Keratinocyte (primary cell): ENCODE measurements around the gene BORCS5. TPM values are rescaled to one million over a fixed set of nuclear protein-coding genes. Genes with fewer than 3 reads are reported as not detected.

Experiments
- DNase-seq: peaks from one replicate; pipeline ENCODE4 v3.0.0-alpha.2; 2011; ENCODE audit warnings: low read depth, missing footprints, low spot score
- FAIRE-seq: peaks from 2 replicates; lab custom pipeline; 2011; peaks lifted over from hg19 to GRCh38; lab: Jason Lieb, UNC
- H2AFZ ChIP-seq: 2 replicates; pipeline ENCODE4 v1.6.0; 2012; ENCODE audit warnings: low read length, control low read depth, inconsistent platforms; ENCODE audit not compliant: control insufficient read depth
- H3K27ac ChIP-seq: 2 replicates; pipeline ENCODE4 v1.5.1; 2011; ENCODE audit warnings: low read length; ENCODE audit not compliant: control insufficient read depth, insufficient read depth
- H3K27me3 ChIP-seq: 3 replicates; pipeline ENCODE4 v1.6.0; 2011; ENCODE audit warnings: low read length; ENCODE audit not compliant: control insufficient read depth, insufficient read depth; ENCODE audit errors: extremely low read depth
- H3K36me3 ChIP-seq, 2 experiments: 2 replicates in 1 of 2; 3 replicates in 1 of 2; pipeline ENCODE4 v1.5.1; 2011; ENCODE audit warnings: low read length in 2 of 2, mild to moderate bottlenecking in 1 of 2; ENCODE audit not compliant: control insufficient read depth in 2 of 2, insufficient read depth in 2 of 2; ENCODE audit errors: extremely low read depth in 1 of 2
- H3K4me1 ChIP-seq: 3 replicates; pipeline ENCODE4 v1.5.1; 2011; ENCODE audit warnings: low read length; ENCODE audit not compliant: control insufficient read depth, insufficient read depth; ENCODE audit errors: extremely low read depth
- H3K4me2 ChIP-seq: 3 replicates; pipeline ENCODE4 v1.6.0; 2011; ENCODE audit warnings: low read depth, low read length; ENCODE audit not compliant: control insufficient read depth, insufficient read depth; ENCODE audit errors: extremely low read depth
- H3K4me3 ChIP-seq, 3 experiments: fragments of 200-600 bp in 1 of 3; sonication (generic) in 1 of 3; 2 replicates in 2 of 3; 3 replicates in 1 of 3; pipeline ENCODE4 v1.5.1; 2011 to 2016; ENCODE audit warnings: low read length in 3 of 3, mild to moderate bottlenecking in 3 of 3, control low read depth in 2 of 3, inconsistent platforms in 1 of 3, low read depth in 1 of 3, mixed read lengths in 1 of 3, mixed run types in 1 of 3, moderate library complexity in 1 of 3; ENCODE audit not compliant: control insufficient read depth in 2 of 3, insufficient read depth in 2 of 3; ENCODE audit errors: extremely low read depth in 1 of 3
- H3K79me2 ChIP-seq: 2 replicates; pipeline ENCODE4 v1.6.0; 2012; ENCODE audit warnings: low read length; ENCODE audit not compliant: control insufficient read depth, insufficient read depth
- H3K9ac ChIP-seq: 3 replicates; pipeline ENCODE4 v1.6.0; 2011; ENCODE audit warnings: low read length; ENCODE audit not compliant: control insufficient read depth, insufficient read depth; ENCODE audit errors: extremely low read depth
- H3K9me1 ChIP-seq: 3 replicates; pipeline ENCODE4 v1.6.0; 2011; ENCODE audit warnings: low read length; ENCODE audit not compliant: control insufficient read depth, insufficient read depth; ENCODE audit errors: extremely low read depth
- H3K9me3 ChIP-seq: 2 replicates; pipeline ENCODE4 v1.5.1; 2012; ENCODE audit warnings: low read depth, low read length; ENCODE audit not compliant: control insufficient read depth
- H4K20me1 ChIP-seq: 3 replicates; pipeline ENCODE4 v1.6.0; 2011; ENCODE audit warnings: low read length; ENCODE audit not compliant: control insufficient read depth, insufficient read depth; ENCODE audit errors: extremely low read depth
- CTCF ChIP-seq, 3 experiments: IDR thresholded peaks in 1 of 3; conservative IDR thresholded peaks in 1 of 3; optimal IDR thresholded peaks in 1 of 3; 2 replicates in 2 of 3; 3 replicates in 1 of 3; pipeline versions ENCODE3 to v1.5.1; 2011; ENCODE audit warnings: low read length in 3 of 3, mild to moderate bottlenecking in 3 of 3, moderate library complexity in 2 of 3, control low read depth in 1 of 3, inconsistent platforms in 1 of 3; ENCODE audit not compliant: insufficient read depth in 2 of 3; ENCODE audit errors: extremely low read depth in 1 of 3
- EZH2 ChIP-seq: IDR thresholded peaks from one replicate; pipeline ENCODE4 v1.6.1; 2012; ENCODE audit warnings: inconsistent platforms, mild to moderate bottlenecking, low read length, moderate library complexity
- dilution Hi-C: fragments of 300-500 bp; cut with MboI; formaldehyde crosslinking; loops from one replicate; pipeline ENCODE4 v1.7.0; 2020; ENCODE audit warnings: low sequenced_read_pairs; ENCODE audit not compliant: extremely low pct_ligation_motif_present
- polyA plus RNA-seq, 5 experiments: library from polyadenylated mRNA; depleted of rRNA in 3 of 5; stranded (reverse) in 3 of 5; stranded (forward) in 1 of 5; unstranded in 1 of 5; fragments of >200 nt; gene quantifications; 1 replicate in 1 of 5; 2 replicates in 3 of 5; 3 replicates in 1 of 5; pipeline versions ENCODE4 v1.2.1 to v1.2.3, GENCODE V29; 2011 to 2012; ENCODE audit warnings: missing spikeins in 2 of 5, low read depth in 1 of 5, low replicate concordance in 1 of 5

The BORCS5 gene
- polyA plus RNA-seq, 1 donor (not counting 4 experiments of a cell fraction or from before 2014, with no cell fraction given): 5.4 TPM

DNA sequence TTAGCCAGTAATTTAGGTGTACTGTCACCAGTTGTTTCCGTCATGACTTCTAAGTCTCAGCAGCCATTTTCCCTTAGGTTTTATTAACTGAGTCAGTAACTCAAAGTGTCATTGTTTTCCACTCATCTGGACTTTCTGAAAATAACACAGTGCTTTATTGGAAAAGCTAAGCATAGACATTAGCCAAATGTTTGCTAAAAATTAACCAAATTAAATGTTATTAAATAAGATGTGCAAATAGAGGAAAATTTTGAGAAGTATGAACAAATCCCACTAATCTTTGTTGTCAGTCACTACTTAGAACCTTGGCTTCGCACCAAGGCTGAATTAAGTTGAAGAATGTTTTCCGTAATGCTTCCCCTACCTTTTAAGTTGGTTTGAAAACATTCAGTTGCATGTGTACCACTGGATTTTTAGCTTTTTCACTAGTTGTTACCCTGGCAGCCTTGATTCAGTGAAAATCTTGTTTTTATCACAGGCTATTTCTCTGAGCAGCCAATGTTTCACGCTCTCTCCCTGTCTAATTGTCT is 43.0 kb downstream of the BORCS5 start:
- Histone ChIP-seq H4K20me1 (no peaks in the 10 kb centered on the region), H3K79me2 (no peaks in the 10 kb centered on the region), H3K27me3 (no peaks in the 10 kb centered on the region), H3K9me1 (no peaks in the 10 kb centered on the region), H3K4me3 (no peak overlapping the region), H3K9ac (no peak overlapping the region), H3K36me3 (no peaks in the 10 kb centered on the region), H3K27ac (no peak overlapping the region), H3K4me1 (peaks cover 10% of the 10 kb centered on the region), H3K4me2 (no peak overlapping the region), H3K9me3 (no peaks in the 10 kb centered on the region), H2AFZ (no peak overlapping the region)
- TF ChIP-seq CTCF (optimal IDR thresholded peaks at IDR 0.05 in 1 of 3, IDR thresholded peaks at IDR 0.05 in 1 of 3, conservative IDR thresholded peaks at IDR 0.05 in 1 of 3; ENCODE audit: extremely low read depth in 1 of 3, insufficient read depth in 2 of 3, low read length in 3 of 3) (no peak), EZH2 (no peak)
- DNase-seq (no peak), FAIRE-seq (no peak)
- dilution Hi-C loops: no loop called here

GRCh38 chr12:12400793-12401192 is 43.9 kb downstream of the BORCS5 start:
- no peak overlapping the region for H3K4me3 ChIP-seq
- H3K27ac ChIP-seq: no peak overlapping the region
- H3K79me2 ChIP-seq: no peaks in the 10 kb centered on the region
- no peak for TF ChIP-seq CTCF (optimal IDR thresholded peaks at IDR 0.05 in 1 of 3, IDR thresholded peaks at IDR 0.05 in 1 of 3, conservative IDR thresholded peaks at IDR 0.05 in 1 of 3; ENCODE audit: extremely low read depth in 1 of 3, insufficient read depth in 2 of 3, low read length in 3 of 3)
- no peak for TF ChIP-seq EZH2
- no peak overlapping the region for H3K4me2 ChIP-seq
- FAIRE-seq (no peak), DNase-seq (no peak)
- no peaks in the 10 kb centered on the region for H3K9me1 ChIP-seq
- H3K9ac ChIP-seq: no peak overlapping the region
- no peaks in the 10 kb centered on the region for H3K27me3 ChIP-seq
- dilution Hi-C loops: no loop called here
- H3K9me3 ChIP-seq: no peaks in the 10 kb centered on the region
- no peaks in the 10 kb centered on the region for H4K20me1 ChIP-seq
- H2AFZ ChIP-seq: no peak overlapping the region
- peaks cover 10% of the 10 kb centered on the region for H3K4me1 ChIP-seq
- no peaks in the 10 kb centered on the region for H3K36me3 ChIP-seq
